BE2C (cell line): Measurements from ENCODE around the gene CDC42BPA.

Source experiments
- DNase-seq: peaks from one replicate; pipeline ENCODE4 v3.0.0-alpha.2; 2020
- H3K27me3 ChIP-seq: fragments of 250-450 bp; sonication (Bioruptor Pico); 2 replicates; pipeline ENCODE4 v1.5.1; 2020; ENCODE audit warnings: mild to moderate bottlenecking
- H3K36me3 ChIP-seq: fragments of 250-450 bp; sonication (Bioruptor Pico); 2 replicates; pipeline ENCODE4 v1.5.1; 2020; ENCODE audit warnings: mild to moderate bottlenecking
- H3K4me1 ChIP-seq: fragments of 250-450 bp; sonication (Bioruptor Pico); 2 replicates; pipeline ENCODE4 v1.5.1; 2020
- H3K4me3 ChIP-seq: 2 replicates; pipeline ENCODE4 v1.5.1; 2011; ENCODE audit warnings: low read depth, low read length
- H3K9me3 ChIP-seq: fragments of 250-450 bp; sonication (Bioruptor Pico); 2 replicates; pipeline ENCODE4 v1.5.1; 2020
- TF ChIP-seq, protein P1 (sequence below): IDR thresholded peaks from 2 replicates; pipeline ENCODE4 v1.5.1; 2012; ENCODE audit warnings: mild to moderate bottlenecking, low read depth, low read length

CDC42BPA gene

DNA sequence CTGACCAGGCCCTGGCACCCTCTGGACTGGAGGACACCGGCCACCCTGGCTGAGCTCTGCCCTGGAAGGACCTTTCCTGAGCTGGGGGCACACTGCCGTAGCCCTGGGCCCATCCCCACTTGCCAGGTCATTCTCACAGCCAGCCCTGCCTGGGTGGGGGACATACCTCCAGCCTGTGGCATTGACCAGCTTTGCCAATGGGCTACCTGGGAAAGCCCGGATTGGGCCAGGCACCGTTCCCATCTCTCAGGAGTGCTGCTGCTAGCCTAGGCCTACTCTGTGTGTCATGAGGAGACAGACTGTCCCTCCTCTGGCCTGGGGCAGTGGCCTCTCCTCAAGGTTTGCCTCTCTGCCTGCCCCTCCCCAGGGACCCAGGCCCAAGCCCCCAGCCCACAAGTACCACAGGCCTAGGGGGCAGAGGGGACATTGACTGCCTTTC, 338.2 kb downstream of the CDC42BPA start:
- TF ChIP-seq, protein P1, sequence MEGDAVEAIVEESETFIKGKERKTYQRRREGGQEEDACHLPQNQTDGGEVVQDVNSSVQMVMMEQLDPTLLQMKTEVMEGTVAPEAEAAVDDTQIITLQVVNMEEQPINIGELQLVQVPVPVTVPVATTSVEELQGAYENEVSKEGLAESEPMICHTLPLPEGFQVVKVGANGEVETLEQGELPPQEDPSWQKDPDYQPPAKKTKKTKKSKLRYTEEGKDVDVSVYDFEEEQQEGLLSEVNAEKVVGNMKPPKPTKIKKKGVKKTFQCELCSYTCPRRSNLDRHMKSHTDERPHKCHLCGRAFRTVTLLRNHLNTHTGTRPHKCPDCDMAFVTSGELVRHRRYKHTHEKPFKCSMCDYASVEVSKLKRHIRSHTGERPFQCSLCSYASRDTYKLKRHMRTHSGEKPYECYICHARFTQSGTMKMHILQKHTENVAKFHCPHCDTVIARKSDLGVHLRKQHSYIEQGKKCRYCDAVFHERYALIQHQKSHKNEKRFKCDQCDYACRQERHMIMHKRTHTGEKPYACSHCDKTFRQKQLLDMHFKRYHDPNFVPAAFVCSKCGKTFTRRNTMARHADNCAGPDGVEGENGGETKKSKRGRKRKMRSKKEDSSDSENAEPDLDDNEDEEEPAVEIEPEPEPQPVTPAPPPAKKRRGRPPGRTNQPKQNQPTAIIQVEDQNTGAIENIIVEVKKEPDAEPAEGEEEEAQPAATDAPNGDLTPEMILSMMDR, result no peak
- H3K4me3 ChIP-seq, result no peak overlapping the region
- H3K4me1 ChIP-seq, result peaks cover under 1% of the 10 kb centered on the region; the same call in 1 of the 2 replicates
- no peaks in the 10 kb centered on the region for H3K9me3 ChIP-seq
- no peak for DNase-seq
- H3K36me3 ChIP-seq, result peaks cover 35% of the 10 kb centered on the region
- H3K27me3 ChIP-seq, result no peaks in the 10 kb centered on the region

DNA sequence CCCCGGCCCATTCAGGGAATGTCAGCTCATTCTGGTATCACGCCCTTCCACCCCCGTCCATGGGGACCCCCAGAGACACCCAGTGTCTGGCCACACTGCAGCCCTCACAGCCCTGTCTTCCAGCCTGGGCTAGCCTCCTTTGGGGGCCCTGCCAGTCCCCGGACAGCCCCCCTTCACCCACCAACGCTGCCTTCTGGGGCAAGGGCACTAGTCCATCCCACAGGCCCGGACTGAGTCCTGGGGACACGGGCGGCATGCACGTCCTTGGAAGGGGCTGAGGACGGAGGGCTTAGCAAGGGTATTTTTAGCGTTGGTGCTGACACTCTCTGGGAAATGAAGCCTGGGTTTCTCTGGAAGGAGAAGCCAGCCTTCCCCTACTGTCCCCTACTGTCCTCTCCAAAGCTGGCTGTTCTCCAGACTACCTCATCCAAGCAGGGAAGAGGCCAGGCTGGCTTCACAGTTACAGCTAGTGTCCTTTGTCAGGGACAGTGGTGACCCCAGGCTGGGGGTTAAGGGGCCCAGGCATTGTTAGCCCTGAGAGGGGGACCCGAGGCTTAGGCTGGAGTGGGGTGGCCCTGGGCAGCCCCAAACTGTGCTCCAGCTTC, 338.7 kb downstream of the CDC42BPA start:
- no peaks in the 10 kb centered on the region for H3K9me3 ChIP-seq
- no peak for DNase-seq
- peaks cover 6% of the 10 kb centered on the region for H3K4me1 ChIP-seq
- H3K27me3 ChIP-seq, result no peaks in the 10 kb centered on the region
- TF ChIP-seq, protein P1, result no peak
- H3K4me3 ChIP-seq, result no peak overlapping the region
- H3K36me3 ChIP-seq, result peaks cover 38% of the 10 kb centered on the region

DNA sequence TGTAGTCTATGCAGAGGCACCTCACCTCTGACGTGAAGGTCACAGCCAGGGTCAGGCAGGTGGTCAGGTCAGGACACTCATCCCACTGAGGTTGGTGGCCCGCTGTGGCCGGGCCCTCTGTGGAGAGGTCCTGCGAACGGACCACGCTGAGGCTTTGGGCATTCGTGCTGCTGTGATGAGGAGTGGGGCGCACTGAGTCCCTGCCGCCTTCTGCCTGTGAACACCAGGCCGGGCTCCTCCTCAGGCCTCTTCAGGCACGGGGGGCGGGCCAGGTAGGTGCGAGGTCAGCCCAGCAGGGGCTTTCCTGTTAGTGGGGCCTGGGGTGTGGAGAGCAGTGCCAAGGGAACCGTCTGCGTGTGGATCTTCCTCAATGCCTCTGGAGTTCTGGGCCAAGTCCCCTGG, 339.2 kb downstream of the CDC42BPA start:
- Histone ChIP-seq H3K36me3 (peaks cover 34% of the 10 kb centered on the region), H3K27me3 (no peaks in the 10 kb centered on the region), H3K4me3 (no peak overlapping the region), H3K4me1 (peaks cover 11% of the 10 kb centered on the region), H3K9me3 (no peaks in the 10 kb centered on the region)
- DNase-seq, result no peak
- TF ChIP-seq, protein P1, result no peak

DNA sequence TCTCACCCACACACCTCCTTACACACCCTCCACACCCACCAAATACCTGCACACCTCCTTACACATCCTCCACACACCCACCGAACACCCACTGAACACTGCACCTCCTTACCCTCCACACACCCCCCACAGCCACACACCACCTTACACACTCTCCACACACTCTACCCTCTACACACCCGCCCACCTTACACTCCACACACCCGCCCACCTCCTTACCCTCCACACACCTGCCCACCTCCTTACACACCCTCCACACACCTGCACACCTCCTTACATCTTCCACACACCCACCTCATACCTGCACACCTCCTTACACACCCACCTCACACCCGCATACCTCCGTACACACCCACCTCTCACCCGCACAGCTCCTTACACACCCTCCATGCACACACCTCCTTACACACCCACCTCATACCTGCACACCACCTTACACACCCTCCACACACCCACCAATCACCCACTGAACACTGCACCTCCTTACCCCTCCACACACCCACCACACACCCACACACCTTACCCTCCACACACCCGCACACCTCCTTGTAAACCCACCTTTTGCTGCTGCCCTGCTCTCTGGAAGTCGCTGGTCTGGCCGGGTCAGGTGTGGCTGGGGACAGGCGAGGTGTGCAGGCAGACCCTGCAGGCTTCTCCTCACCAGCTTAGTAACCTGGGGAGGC, 339.7 kb downstream of the CDC42BPA start:
- peaks cover 31% of the 10 kb centered on the region for H3K36me3 ChIP-seq
- H3K4me3 ChIP-seq, result no peak overlapping the region
- no peak for DNase-seq
- TF ChIP-seq, protein P1, result no peak
- peaks cover 16% of the 10 kb centered on the region for H3K4me1 ChIP-seq
- H3K9me3 ChIP-seq, result no peaks in the 10 kb centered on the region
- H3K27me3 ChIP-seq, result no peaks in the 10 kb centered on the region

DNA sequence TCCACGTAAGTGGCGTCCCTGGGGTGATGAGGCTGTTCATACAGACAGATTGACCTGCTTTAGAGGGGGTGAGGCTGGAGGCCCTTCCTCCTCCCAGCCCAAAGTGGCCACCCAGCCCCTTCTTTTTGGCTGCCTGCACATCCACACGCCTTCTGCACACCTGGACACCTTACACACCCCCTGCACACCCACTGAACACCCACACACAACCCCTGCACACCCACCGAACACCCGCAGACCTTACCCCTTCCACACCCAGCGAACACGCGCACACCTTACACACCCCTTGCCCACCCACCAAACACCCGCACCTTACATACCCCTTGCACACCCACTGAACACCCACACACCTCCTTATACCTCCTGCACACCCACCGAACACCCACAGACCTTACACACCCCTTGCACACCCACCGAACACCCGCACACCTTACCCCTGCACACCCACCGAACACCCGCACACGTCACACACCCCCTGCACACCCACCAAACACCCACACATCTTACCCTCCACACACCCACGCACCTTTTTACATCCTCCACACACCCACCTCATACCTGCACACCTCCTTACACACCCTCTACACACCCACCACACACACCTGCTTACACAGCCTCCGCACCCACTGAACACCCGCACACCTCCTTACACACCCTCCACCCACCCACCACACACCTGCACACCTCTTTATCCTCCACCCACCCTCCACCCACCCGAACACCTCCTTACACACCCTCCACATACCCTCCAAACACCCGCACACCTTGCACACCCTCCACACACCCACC, 340.5 kb downstream of the CDC42BPA start:
- Histone ChIP-seq H3K27me3 (no peaks in the 10 kb centered on the region), H3K9me3 (no peaks in the 10 kb centered on the region; the same call in 1 of the 2 replicates), H3K4me1 (peaks cover 22% of the 10 kb centered on the region), H3K4me3 (no peak overlapping the region), H3K36me3 (peaks cover 24% of the 10 kb centered on the region)
- DNase-seq, result no peak
- TF ChIP-seq, protein P1, result no peak
